Nephron progenitor cell (in vitro differentiated cells): Measurements from ENCODE around the gene SH2D7.

Experiments
- DNase-seq: peaks from one replicate; pipeline ENCODE4 v3.0.0; 2021
- H3K27ac Mint-ChIP-seq: 2 replicates; pipeline ENCODE4 v1.8.0; 2021; ENCODE audit warnings: mild to moderate bottlenecking, moderate library complexity, mixed read lengths
- H3K27me3 Mint-ChIP-seq: 2 replicates; pipeline ENCODE4 v1.8.0; 2021; ENCODE audit warnings: mild to moderate bottlenecking, low read depth, mixed read lengths; ENCODE audit not compliant: poor library complexity
- H3K36me3 Mint-ChIP-seq: 2 replicates; pipeline ENCODE4 v1.8.0; 2021; ENCODE audit warnings: low read depth, mixed read lengths
- H3K4me1 Mint-ChIP-seq: 2 replicates; pipeline ENCODE4 v1.8.0; 2021; ENCODE audit warnings: mixed read lengths
- H3K4me3 Mint-ChIP-seq: 2 replicates; pipeline ENCODE4 v1.8.0; 2021; ENCODE audit warnings: mild to moderate bottlenecking, moderate library complexity, mixed read lengths
- H3K9me3 Mint-ChIP-seq: 2 replicates; pipeline ENCODE4 v1.8.0; 2021; ENCODE audit warnings: mild to moderate bottlenecking, moderate library complexity, mixed read lengths
- TF ChIP-seq, protein P1 (sequence below): fragments of 200-600 bp; sonication (generic); IDR thresholded peaks from 2 replicates; pipeline ENCODE4 v1.5.0; 2021; ENCODE audit warnings: antibody characterized with exemption

The SH2D7 gene

GRCh38 chr15:78103406-78104118, 11.2 kb downstream of the SH2D7 start:
- Mint-ChIP-seq H3K36me3 (peaks cover 6% of the 10 kb centered on the region), H3K4me3 (no peak overlapping the region), H3K4me1 (peaks cover 25% of the 10 kb centered on the region), H3K9me3 (no peaks in the 10 kb centered on the region), H3K27ac (peak overlapping the region; percentile 54), H3K27me3 (no peaks in the 10 kb centered on the region)
- TF ChIP-seq, protein P1, sequence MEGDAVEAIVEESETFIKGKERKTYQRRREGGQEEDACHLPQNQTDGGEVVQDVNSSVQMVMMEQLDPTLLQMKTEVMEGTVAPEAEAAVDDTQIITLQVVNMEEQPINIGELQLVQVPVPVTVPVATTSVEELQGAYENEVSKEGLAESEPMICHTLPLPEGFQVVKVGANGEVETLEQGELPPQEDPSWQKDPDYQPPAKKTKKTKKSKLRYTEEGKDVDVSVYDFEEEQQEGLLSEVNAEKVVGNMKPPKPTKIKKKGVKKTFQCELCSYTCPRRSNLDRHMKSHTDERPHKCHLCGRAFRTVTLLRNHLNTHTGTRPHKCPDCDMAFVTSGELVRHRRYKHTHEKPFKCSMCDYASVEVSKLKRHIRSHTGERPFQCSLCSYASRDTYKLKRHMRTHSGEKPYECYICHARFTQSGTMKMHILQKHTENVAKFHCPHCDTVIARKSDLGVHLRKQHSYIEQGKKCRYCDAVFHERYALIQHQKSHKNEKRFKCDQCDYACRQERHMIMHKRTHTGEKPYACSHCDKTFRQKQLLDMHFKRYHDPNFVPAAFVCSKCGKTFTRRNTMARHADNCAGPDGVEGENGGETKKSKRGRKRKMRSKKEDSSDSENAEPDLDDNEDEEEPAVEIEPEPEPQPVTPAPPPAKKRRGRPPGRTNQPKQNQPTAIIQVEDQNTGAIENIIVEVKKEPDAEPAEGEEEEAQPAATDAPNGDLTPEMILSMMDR: no peak
- DNase-seq: no peak

DNA sequence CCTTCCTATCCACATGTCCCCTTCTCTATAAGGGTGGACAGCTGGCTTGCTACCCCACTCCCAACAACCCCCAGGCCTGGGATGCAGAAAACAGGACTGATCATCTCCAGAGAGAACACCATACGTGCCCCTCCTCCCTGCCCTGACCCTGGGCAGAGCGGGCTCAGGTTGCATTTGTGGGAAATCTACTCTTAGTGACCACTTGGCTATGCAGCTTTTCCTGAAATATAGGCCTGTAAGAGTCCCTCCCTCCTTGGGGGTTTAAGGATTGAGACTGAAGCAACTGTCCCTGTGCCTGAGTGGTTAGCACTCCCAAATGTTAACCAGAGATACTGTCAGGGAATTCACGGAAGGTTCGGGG, 11.7 kb downstream of the SH2D7 start:
- Mint-ChIP-seq H3K36me3 (peaks cover 6% of the 10 kb centered on the region), H3K4me1 (peaks cover 25% of the 10 kb centered on the region), H3K27ac (peak overlapping the region; percentile 54), H3K27me3 (no peaks in the 10 kb centered on the region), H3K9me3 (no peaks in the 10 kb centered on the region), H3K4me3 (peak overlapping the region; percentile 26)
- TF ChIP-seq, protein P1: no peak
- no peak for DNase-seq

- H3K4me1 Mint-ChIP-seq: peaks cover 26% of the 10 kb centered on the region
- no peaks in the 10 kb centered on the region for H3K27me3 Mint-ChIP-seq
- H3K27ac Mint-ChIP-seq: peak overlapping the region; percentile 54
- DNase-seq: no peak
- H3K36me3 Mint-ChIP-seq: peaks cover 6% of the 10 kb centered on the region
- TF ChIP-seq, protein P1: no peak
- H3K4me3 Mint-ChIP-seq: peak overlapping the region; percentile 26
- no peaks in the 10 kb centered on the region for H3K9me3 Mint-ChIP-seq
These were observed 12.5 kb downstream of the SH2D7 start for GRCh38 chr15:78104566-78105475.

GRCh38 chr15:78105476-78106241, 13.3 kb downstream of the SH2D7 start:
- peak overlapping the region; percentile 81 for H3K27ac Mint-ChIP-seq
- DNase-seq: no peak
- TF ChIP-seq, protein P1: no peak

GRCh38 chr15:78107471-78107870, 15.1 kb downstream of the SH2D7 start:
- Mint-ChIP-seq H3K4me1 (peaks cover 31% of the 10 kb centered on the region), H3K36me3 (peaks cover 6% of the 10 kb centered on the region), H3K4me3 (no peak overlapping the region), H3K27me3 (no peaks in the 10 kb centered on the region), H3K9me3 (no peaks in the 10 kb centered on the region), H3K27ac (no peak overlapping the region)
- DNase-seq: no peak
- TF ChIP-seq, protein P1: no peak

More at GRCh38 chr15:78105476-78106241, 13.3 kb downstream of the SH2D7 start:
- peaks cover 6% of the 10 kb centered on the region for H3K36me3 Mint-ChIP-seq
- H3K4me3 Mint-ChIP-seq: no peak overlapping the region
- no peaks in the 10 kb centered on the region for H3K27me3 Mint-ChIP-seq
- H3K9me3 Mint-ChIP-seq: no peaks in the 10 kb centered on the region
- peaks cover 31% of the 10 kb centered on the region for H3K4me1 Mint-ChIP-seq
